HG03039 (cell line): Measurements from ENCODE around the gene FAF1.
A peak's percentile ranks its signal among the peaks of the same experiment; 100 is the strongest.

Experiments used
- ATAC-seq: cut with Tn5 transposase; IDR thresholded peaks from one replicate; pipeline ENCODE4 v1.9.1; 2021; ENCODE audit warnings: mild to moderate bottlenecking, moderate library complexity; ENCODE audit not compliant: unreplicated experiment

The FAF1 gene

GRCh38 chr1:50978144-50978851, 18.2 kb upstream of the FAF1 start:
- peak; percentile 40 for ATAC-seq

GRCh38 chr1:50977575-50978143, 17.6 kb upstream of the FAF1 start:
- ATAC-seq = peak; percentile 44

GRCh38 chr1:50976890-50977574, 17.0 kb upstream of the FAF1 start:
- ATAC-seq = peak; percentile 66

GRCh38 chr1:50976111-50976889, 16.2 kb upstream of the FAF1 start:
- ATAC-seq = no peak

GRCh38 chr1:50975436-50975835, 15.4 kb upstream of the FAF1 start:
- ATAC-seq = no peak

GRCh38 chr1:50974618-50974935, 14.5 kb upstream of the FAF1 start:
- no peak for ATAC-seq

- ATAC-seq = no peak
Observed at GRCh38 chr1:50973875-50974617, 14.0 kb upstream of the FAF1 start.

- ATAC-seq = no peak
Observed at GRCh38 chr1:50973255-50973654, 13.2 kb upstream of the FAF1 start.

- no peak for ATAC-seq
Observed at GRCh38 chr1:50972766-50973165, 12.7 kb upstream of the FAF1 start.

- ATAC-seq = no peak
Observed at GRCh38 chr1:50971748-50972305, 11.8 kb upstream of the FAF1 start.

GRCh38 chr1:50970931-50971582, 11.0 kb upstream of the FAF1 start:
- no peak for ATAC-seq

GRCh38 chr1:50970509-50970887, 10.4 kb upstream of the FAF1 start:
- no peak for ATAC-seq

- ATAC-seq = peak; percentile 27
Observed at GRCh38 chr1:50969611-50970508, 9.8 kb upstream of the FAF1 start, which contains the start of gene CDKN2C. Gene CDKN2C, plus strand, starts transcription at chr1:50970245. Its CDS starts 124 bp downstream, at chr1:50970369.

- ATAC-seq = peak; percentile 22
Observed at GRCh38 chr1:50968821-50969610, 8.9 kb upstream of the FAF1 start.

- peak; percentile 55 for ATAC-seq
Observed at GRCh38 chr1:50968158-50968820, 8.2 kb upstream of the FAF1 start.

- ATAC-seq = no peak
Observed at GRCh38 chr1:50967416-50968157, 7.5 kb upstream of the FAF1 start.

- no peak for ATAC-seq
Observed at GRCh38 chr1:50966991-50967390, 6.9 kb upstream of the FAF1 start.
